ENCODE data around the gene SORCS1. TPM values are rescaled to one million over a fixed set of nuclear protein-coding genes. Genes with fewer than 3 reads are reported as not detected.
"Not testable (repeated sequence)": the region's sequence is repeated elsewhere in the genome, so short reads cannot be mapped to it uniquely, and the experiment has no call there.

Gene SORCS1
- total RNA-seq, 4 donors from 2014 or later = 1.2 to 11.8 (median 6.2) TPM

- Histone ChIP-seq H3K4me1 (peaks cover 0 to 3% of the 10 kb centered on the region in 2 donors), H3K27ac (no peak overlapping the region), H3K36me3 (no peaks in the 10 kb centered on the region), H3K27me3 (no peaks in the 10 kb centered on the region), H3K9me3 (no peaks in the 10 kb centered on the region), H3K4me3 (replicated peaks in 1 of 3) (no peak overlapping the region)
- intact Hi-C loops (cut with DNase I) = no loop called here
- WGBS, 2 donors = 33 to 38% methylated on average over 4 of the region's 4 CpGs
- DNase-seq = no peak
- TF ChIP-seq POLR2A (IDR thresholded peaks at IDR 0.05) = no peak
- TF ChIP-seq, protein P1, sequence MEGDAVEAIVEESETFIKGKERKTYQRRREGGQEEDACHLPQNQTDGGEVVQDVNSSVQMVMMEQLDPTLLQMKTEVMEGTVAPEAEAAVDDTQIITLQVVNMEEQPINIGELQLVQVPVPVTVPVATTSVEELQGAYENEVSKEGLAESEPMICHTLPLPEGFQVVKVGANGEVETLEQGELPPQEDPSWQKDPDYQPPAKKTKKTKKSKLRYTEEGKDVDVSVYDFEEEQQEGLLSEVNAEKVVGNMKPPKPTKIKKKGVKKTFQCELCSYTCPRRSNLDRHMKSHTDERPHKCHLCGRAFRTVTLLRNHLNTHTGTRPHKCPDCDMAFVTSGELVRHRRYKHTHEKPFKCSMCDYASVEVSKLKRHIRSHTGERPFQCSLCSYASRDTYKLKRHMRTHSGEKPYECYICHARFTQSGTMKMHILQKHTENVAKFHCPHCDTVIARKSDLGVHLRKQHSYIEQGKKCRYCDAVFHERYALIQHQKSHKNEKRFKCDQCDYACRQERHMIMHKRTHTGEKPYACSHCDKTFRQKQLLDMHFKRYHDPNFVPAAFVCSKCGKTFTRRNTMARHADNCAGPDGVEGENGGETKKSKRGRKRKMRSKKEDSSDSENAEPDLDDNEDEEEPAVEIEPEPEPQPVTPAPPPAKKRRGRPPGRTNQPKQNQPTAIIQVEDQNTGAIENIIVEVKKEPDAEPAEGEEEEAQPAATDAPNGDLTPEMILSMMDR (IDR thresholded peaks at IDR 0.05) = no peak
Observed at GRCh38 chr10:107025676-107026075, 138.8 kb downstream of the SORCS1 start.

DNA sequence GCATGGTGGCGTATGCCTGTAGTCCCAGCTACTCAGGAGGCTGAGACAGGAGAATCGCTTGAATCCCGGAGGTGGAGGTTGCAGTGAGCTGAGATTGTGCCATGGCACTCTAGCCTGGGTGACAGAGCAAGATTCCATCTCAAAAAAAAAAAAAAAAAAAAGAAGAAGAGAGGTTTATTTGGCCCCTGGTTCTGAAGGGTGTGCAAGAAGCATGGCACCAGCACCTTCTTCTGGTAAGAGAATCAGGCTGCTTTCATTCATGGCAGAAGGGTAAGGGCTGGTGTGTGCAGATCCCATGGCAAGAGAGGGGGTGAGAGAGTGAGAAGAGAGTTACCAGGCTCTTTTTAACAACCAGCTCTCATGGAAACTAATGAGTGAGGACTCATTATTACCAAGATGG, 140.5 kb downstream of the SORCS1 start:
- H3K27ac ChIP-seq; H3K27me3 ChIP-seq; H3K4me3 ChIP-seq (replicated peaks in 1 of 3); H3K9me3 ChIP-seq; DNase-seq; H3K36me3 ChIP-seq; intact Hi-C loops (cut with DNase I): not testable (repeated sequence)
- 92 to 96% methylated on average over 3 of the region's 3 CpGs for WGBS, 2 donors
- H3K4me1 ChIP-seq = peaks cover 12 to 17% of the 10 kb centered on the region in 2 donors

DNA sequence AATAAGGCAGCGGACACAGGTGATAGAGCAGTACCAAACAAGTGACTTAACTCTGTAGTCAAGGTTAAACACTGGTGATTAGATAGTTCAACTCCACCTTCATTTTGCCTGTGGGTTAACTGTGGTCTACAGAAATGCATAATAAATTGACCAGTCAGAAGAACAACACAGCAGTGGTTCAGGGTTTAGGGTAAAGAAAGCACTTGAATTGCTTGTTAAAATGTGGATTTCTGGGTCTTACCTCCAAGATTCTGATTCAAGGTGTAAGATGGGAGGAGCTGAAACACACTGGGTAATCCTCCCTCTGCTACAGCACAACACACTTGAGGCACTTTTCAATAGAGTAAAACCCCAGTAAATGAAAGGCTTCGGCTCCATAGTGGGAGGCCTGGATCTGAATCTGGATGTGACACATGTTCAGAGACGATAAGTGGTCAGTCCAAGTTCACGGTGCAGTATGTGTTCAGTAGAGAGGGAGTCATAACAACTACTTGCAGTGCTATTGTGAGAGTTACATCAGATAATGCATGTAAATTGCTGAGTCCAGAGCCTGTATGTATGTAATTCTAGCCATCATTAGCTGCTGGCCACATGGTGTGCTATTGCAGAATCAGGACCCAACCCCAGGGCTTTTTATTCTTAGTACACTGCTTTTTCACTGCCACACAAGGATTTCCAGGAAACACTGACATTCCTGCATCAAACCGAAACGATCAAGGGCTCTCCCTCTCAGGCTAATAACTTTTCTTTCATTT, 141.7 kb downstream of the SORCS1 start:
- TF ChIP-seq, protein P1 (IDR thresholded peaks at IDR 0.05) = no peak
- TF ChIP-seq POLR2A (IDR thresholded peaks at IDR 0.05) = no peak
- WGBS, 2 donors = 54 to 64% methylated on average over 6 of the region's 6 CpGs
- H3K9me3 ChIP-seq = no peaks in the 10 kb centered on the region
- peaks cover 12 to 17% of the 10 kb centered on the region in 2 donors for H3K4me1 ChIP-seq
- no peak for DNase-seq
- no peaks in the 10 kb centered on the region for H3K27me3 ChIP-seq
- intact Hi-C loops (cut with DNase I) = no loop called here
- no peaks in the 10 kb centered on the region for H3K36me3 ChIP-seq
- H3K4me3 ChIP-seq (replicated peaks in 1 of 3) = no peak overlapping the region
- H3K27ac ChIP-seq = no peak overlapping the region

DNA sequence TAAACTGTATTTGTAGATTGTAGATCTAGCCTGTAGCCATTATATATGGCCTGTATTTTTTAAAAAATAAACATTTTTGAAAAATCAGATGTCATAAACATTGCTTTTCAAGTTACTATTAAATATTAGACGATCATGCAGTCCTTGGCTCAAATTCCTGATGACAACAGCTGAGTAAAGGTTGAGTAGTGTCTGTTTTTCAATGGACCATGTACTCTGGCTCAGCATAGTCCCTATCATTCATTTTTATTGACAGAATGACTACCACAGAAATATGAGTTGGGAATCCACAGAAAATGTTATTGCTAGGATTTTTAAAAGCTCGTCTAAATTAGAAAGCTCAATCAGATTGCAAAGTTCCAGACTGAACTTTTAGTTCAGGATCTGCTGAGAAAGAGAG, 145.4 kb downstream of the SORCS1 start:
- WGBS, 2 donors = 60 to 71% methylated on average over 2 of the region's 2 CpGs
- intact Hi-C loops (cut with DNase I) = no loop called here

GRCh38 chr10:107013258-107014006, 151.1 kb downstream of the SORCS1 start:
- peak overlapping the region; percentile 1 to 76 (median 34) for H3K27ac ChIP-seq
- TF ChIP-seq, protein P1 (IDR thresholded peaks at IDR 0.05) = no peak
- TF ChIP-seq POLR2A (IDR thresholded peaks at IDR 0.05) = no peak
- DNase-seq = no peak
- no peak overlapping the region for H3K4me3 ChIP-seq (replicated peaks in 1 of 3)
- 53 to 57% methylated on average over 4 of the region's 4 CpGs for WGBS, 2 donors
- no peaks in the 10 kb centered on the region for H3K36me3 ChIP-seq
- no peaks in the 10 kb centered on the region for H3K9me3 ChIP-seq
- no peaks in the 10 kb centered on the region for H3K27me3 ChIP-seq
- intact Hi-C loops (cut with DNase I) = no loop called here
- peaks cover 21 to 29% of the 10 kb centered on the region in 2 donors for H3K4me1 ChIP-seq

More for the DNA sequence above, 145.4 kb downstream of the SORCS1 start:
- Histone ChIP-seq H3K4me1 (peaks cover 12 to 17% of the 10 kb centered on the region in 2 donors), H3K9me3 (no peaks in the 10 kb centered on the region), H3K27ac (peak overlapping the region in 1 of 3 donors; percentile 1), H3K4me3 (replicated peaks in 1 of 3) (no peak overlapping the region), H3K36me3 (no peaks in the 10 kb centered on the region), H3K27me3 (no peaks in the 10 kb centered on the region)
- TF ChIP-seq POLR2A (IDR thresholded peaks at IDR 0.05) = no peak
- TF ChIP-seq, protein P1 (IDR thresholded peaks at IDR 0.05) = no peak
- no peak for DNase-seq

All from thyroid gland (tissue), 4 donors.